AG10803 (cell line): ENCODE results near the gene CUBN.

Experiments used
- DNase-seq: peaks from one replicate; pipeline ENCODE4 v3.0.0; 2010; ENCODE audit warnings: low read depth
- H3K4me3 ChIP-seq: 2 replicates; pipeline ENCODE4 v1.5.1; 2011; ENCODE audit warnings: mild to moderate bottlenecking, low read length, control low read depth
- TF ChIP-seq, protein P1 (sequence below): conservative IDR thresholded peaks from 2 replicates; pipeline ENCODE4 v1.5.1; 2011; ENCODE audit warnings: mild to moderate bottlenecking, low read length, control low read depth, inconsistent platforms

The CUBN gene

DNA sequence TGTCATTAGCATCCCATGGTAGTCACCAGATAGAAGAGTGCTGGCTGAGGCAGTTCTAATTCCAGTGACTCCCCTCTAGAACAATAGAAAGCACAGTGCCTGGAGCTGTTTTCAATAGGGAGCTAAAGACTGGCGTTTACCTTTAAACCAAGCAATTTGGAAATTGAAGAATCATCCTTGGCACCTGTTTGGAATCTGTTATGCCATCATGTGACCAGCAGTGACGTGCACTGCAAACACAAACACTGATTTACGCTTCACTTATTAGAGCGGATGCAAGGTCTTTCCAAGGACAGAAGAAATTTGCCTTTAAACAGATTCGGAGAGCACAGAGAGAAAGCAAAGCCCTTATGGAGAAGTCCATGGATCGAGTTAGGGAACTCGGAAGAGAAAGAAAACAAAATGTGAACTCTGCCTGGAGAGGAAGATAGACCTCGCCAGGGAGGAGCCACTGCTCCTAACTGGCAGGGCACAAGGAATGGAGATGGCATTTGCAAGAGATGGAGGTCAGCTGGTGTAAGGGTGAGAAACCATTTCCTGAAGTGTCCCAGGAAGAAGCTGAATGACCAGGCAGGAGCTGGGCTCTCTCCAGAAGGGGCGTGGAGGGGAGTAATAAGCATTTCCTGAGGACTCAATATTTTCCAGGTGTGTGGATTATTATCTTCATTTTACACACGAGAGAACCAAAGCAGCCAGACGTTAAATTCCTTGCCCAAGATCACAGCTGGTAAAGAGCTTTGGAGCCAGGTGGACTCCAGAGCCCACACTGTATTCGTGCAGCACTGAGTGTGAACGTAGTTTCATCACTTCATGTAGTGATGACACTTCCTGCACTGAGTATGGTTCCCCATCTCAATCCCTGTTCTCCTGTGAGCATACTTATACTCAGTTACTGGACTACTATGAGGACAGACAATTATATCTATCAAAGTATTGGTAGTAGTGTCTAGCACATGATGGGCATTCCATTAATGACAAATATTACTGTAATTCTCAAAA lies 97.7 kb downstream of the CUBN start:
- H3K4me3 ChIP-seq: no peak overlapping the region
- no peak for DNase-seq
- TF ChIP-seq, protein P1, sequence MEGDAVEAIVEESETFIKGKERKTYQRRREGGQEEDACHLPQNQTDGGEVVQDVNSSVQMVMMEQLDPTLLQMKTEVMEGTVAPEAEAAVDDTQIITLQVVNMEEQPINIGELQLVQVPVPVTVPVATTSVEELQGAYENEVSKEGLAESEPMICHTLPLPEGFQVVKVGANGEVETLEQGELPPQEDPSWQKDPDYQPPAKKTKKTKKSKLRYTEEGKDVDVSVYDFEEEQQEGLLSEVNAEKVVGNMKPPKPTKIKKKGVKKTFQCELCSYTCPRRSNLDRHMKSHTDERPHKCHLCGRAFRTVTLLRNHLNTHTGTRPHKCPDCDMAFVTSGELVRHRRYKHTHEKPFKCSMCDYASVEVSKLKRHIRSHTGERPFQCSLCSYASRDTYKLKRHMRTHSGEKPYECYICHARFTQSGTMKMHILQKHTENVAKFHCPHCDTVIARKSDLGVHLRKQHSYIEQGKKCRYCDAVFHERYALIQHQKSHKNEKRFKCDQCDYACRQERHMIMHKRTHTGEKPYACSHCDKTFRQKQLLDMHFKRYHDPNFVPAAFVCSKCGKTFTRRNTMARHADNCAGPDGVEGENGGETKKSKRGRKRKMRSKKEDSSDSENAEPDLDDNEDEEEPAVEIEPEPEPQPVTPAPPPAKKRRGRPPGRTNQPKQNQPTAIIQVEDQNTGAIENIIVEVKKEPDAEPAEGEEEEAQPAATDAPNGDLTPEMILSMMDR: no peak

DNA sequence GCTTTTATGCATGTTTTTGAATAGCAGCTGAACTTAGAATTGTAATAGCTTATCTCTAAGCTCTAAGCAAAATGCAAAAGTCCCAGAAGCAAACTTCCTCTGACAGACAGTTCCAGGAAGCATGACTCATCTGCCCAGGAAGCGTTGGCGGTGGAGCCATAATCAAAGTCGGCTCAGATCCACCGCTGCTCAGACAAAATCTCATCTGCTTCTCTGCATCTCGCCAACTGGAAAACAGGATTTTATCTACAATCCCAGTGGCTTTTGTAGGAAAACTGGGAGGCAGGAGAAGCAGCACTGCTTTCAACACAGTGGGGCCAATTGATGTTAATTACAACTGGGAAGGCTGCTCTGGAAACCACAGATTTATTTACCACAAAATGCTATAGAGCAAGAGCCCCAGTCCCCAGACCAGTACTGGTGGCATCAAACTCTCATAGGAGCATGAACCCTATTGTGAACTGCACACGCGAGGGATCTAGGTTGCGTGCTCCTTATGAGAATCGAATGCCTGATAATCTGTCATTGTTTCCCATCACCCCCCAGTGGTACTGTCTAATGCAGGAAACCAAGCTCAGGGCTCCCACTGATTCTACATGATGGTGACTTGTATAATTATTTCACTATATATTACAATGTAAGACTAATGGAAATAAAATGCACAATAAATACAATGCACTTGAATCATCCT lies 99.9 kb downstream of the CUBN start:
- TF ChIP-seq, protein P1: no peak
- peak; percentile 74 for DNase-seq
- peak overlapping the region; percentile 20 for H3K4me3 ChIP-seq

DNA sequence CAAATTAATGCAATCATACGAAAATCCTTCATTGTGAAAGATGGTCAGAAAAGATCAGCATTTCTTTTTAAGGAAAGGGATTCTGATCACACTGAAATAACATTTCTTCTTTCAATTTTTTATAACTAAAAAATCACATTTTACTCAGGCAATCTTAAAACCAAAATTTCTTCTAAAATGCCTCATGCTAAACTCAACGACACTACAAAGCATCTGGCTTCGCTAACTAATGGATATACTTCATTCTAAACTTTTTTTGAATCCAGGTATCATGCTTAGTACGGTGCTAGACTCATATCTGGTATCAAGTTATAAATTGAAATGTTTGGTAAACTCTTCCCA lies 100.4 kb downstream of the CUBN start:
- no peak for DNase-seq
- no peak overlapping the region for H3K4me3 ChIP-seq
- TF ChIP-seq, protein P1: no peak

- TF ChIP-seq, protein P1: no peak
- DNase-seq: no peak
- H3K4me3 ChIP-seq: no peak overlapping the region
These were observed 100.8 kb downstream of the CUBN start for GRCh38 chr10:17028798-17029197.

- DNase-seq: peak; percentile 58
- TF ChIP-seq, protein P1: no peak
- no peak overlapping the region for H3K4me3 ChIP-seq
These were observed 102.7 kb downstream of the CUBN start for GRCh38 chr10:17026686-17027485.

- H3K4me3 ChIP-seq: peak overlapping the region; percentile 35
- TF ChIP-seq, protein P1: no peak
- DNase-seq: peak; percentile 99
These were observed 103.9 kb downstream of the CUBN start for GRCh38 chr10:17025444-17026295.
